B cell (primary cell): ENCODE measurements around the gene TADA3.

ENCODE experiments used
- EZH2 ChIP-seq: IDR thresholded peaks from 2 replicates; pipeline ENCODE4 v1.6.1; 2012; ENCODE audit warnings: borderline replicate concordance, low read depth, mild to moderate bottlenecking, moderate library complexity, low read length; ENCODE audit not compliant: insufficient read depth, poor library complexity, severe bottlenecking
- TF ChIP-seq, protein P1 (sequence below): fragments of 200-600 bp; IDR thresholded peaks from one replicate; pipeline ENCODE4 v1.8.0; 2022; ENCODE audit warnings: antibody characterized with exemption, mild to moderate bottlenecking

DNA sequence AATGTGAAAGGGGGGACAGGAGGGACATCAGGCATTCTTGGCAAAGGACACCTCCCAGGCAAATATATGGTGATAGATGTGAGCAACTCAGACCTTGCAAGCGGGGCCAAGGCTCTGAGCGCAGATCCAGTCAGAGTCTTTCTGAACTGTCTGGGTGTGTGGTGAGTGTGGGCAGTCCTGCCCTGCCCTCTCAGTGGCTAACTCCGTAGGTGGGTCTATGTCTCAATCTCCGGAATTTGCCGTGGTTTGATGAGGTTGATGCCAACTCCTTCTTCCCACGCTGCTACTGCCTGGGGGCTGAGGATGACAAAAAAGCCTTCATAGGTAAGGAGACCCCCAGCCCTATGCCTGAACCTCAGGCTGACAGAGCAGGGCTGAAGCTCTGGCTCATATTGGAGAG, 25.2 kb upstream of the TADA3 start:
- TF ChIP-seq, protein P1, sequence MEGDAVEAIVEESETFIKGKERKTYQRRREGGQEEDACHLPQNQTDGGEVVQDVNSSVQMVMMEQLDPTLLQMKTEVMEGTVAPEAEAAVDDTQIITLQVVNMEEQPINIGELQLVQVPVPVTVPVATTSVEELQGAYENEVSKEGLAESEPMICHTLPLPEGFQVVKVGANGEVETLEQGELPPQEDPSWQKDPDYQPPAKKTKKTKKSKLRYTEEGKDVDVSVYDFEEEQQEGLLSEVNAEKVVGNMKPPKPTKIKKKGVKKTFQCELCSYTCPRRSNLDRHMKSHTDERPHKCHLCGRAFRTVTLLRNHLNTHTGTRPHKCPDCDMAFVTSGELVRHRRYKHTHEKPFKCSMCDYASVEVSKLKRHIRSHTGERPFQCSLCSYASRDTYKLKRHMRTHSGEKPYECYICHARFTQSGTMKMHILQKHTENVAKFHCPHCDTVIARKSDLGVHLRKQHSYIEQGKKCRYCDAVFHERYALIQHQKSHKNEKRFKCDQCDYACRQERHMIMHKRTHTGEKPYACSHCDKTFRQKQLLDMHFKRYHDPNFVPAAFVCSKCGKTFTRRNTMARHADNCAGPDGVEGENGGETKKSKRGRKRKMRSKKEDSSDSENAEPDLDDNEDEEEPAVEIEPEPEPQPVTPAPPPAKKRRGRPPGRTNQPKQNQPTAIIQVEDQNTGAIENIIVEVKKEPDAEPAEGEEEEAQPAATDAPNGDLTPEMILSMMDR = no peak
- no peak for TF ChIP-seq EZH2
